DOHH2 (cell line): ENCODE data around the gene FAM181B.

Experiments
- H3F3A ChIP-seq: fragments of 200-600 bp; sonication (generic), shearing (Covaris generic); 2 replicates; pipeline ENCODE4 v1.6.0; 2016; ENCODE audit warnings: antibody characterized with exemption, mild to moderate bottlenecking; ENCODE audit not compliant: control insufficient read depth, insufficient read depth
- H3K27ac ChIP-seq: fragments of 200-600 bp; sonication (generic); 2 replicates; pipeline ENCODE4 v1.5.1; 2014; ENCODE audit warnings: low read depth, mild to moderate bottlenecking, low read length, moderate library complexity
- H3K27me3 ChIP-seq: fragments of 200-600 bp; sonication (generic); 2 replicates; pipeline ENCODE4 v1.6.1; 2014; ENCODE audit warnings: mild to moderate bottlenecking, low read length, mixed read lengths; ENCODE audit not compliant: control insufficient read depth
- H3K36me3 ChIP-seq: fragments of 200-600 bp; sonication (generic); 2 replicates; pipeline ENCODE4 v1.6.1; 2014; ENCODE audit warnings: mild to moderate bottlenecking, low read length, moderate library complexity, mixed read lengths; ENCODE audit not compliant: control insufficient read depth
- H3K4me1 ChIP-seq: fragments of 200-600 bp; sonication (generic); 2 replicates; pipeline ENCODE4 v1.6.1; 2014; ENCODE audit warnings: mild to moderate bottlenecking, low read length, mixed read lengths; ENCODE audit not compliant: control insufficient read depth
- H3K4me2 ChIP-seq: fragments of 200-600 bp; sonication (generic); 2 replicates; pipeline ENCODE4 v1.6.0; 2014; ENCODE audit warnings: mild to moderate bottlenecking, low read length, moderate library complexity
- H3K4me3 ChIP-seq: fragments of 200-600 bp; sonication (generic); 2 replicates; pipeline ENCODE4 v1.5.1; 2014; ENCODE audit warnings: mild to moderate bottlenecking, low read length, mixed read lengths
- H3K79me2 ChIP-seq: fragments of 200-600 bp; sonication (generic); 2 replicates; pipeline ENCODE4 v1.6.1; 2014; ENCODE audit warnings: mild to moderate bottlenecking, low read length, mixed read lengths; ENCODE audit not compliant: control insufficient read depth
- H3K9me2 ChIP-seq: fragments of 200-600 bp; sonication (generic); replicated peaks from 2 replicates; pipeline ENCODE4 v1.6.1; 2014; ENCODE audit warnings: mild to moderate bottlenecking, low read length, mixed read lengths; ENCODE audit not compliant: control insufficient read depth
- H3K9me3 ChIP-seq: fragments of 200-600 bp; sonication (generic); 2 replicates; pipeline ENCODE4 v1.6.1; 2014; ENCODE audit warnings: antibody characterized with exemption, low read length, mixed read lengths; ENCODE audit not compliant: control insufficient read depth, insufficient read depth
- H4K20me1 ChIP-seq: fragments of 200-600 bp; sonication (generic); 2 replicates; pipeline ENCODE4 v1.6.0; 2014; ENCODE audit warnings: low read depth, mild to moderate bottlenecking, antibody characterized with exemption, low read length, moderate library complexity; ENCODE audit not compliant: control insufficient read depth, insufficient read depth
- CTCF ChIP-seq: fragments of 200-600 bp; sonication (generic); IDR thresholded peaks from one replicate; pipeline ENCODE4 v1.5.1; 2014; ENCODE audit warnings: antibody characterized with exemption, mild to moderate bottlenecking, low read depth, low read length; ENCODE audit not compliant: poor library complexity, severe bottlenecking
- EZH2phosphoT487 ChIP-seq: fragments of 200-600 bp; sonication (generic); IDR thresholded peaks from 2 replicates; pipeline ENCODE4 v1.6.1; 2017; ENCODE audit warnings: borderline replicate concordance, mild to moderate bottlenecking, antibody characterized with exemption, low read length, moderate library complexity, mixed read lengths

The FAM181B gene

DNA sequence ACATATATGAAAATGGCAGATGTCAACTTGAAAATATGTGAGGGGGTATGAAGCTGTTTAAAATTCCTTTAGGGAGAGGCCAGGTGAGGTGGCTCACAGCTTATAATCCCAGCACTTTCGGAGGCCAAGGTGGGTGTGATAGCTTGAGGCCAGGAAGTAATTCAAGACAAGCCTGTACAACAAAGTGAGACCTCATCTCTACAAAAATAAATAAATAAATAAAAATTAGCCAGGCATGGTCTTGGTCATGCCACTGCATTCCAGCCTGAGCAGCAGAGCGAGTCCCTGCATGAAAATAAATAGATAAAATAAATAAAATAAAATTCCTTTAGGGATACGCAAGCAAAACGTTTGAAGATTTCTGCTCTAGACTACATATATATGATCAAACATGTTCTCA is 38.1 kb upstream of the FAM181B start:
- Histone ChIP-seq H3K27me3 (peaks cover 2% of the 10 kb centered on the region; the same call in 1 of the 2 replicates), H3K9me3 (no peaks in the 10 kb centered on the region), H3K27ac (no peak overlapping the region), H3K4me1 (no peaks in the 10 kb centered on the region), H3K79me2 (no peaks in the 10 kb centered on the region), H3K4me2 (no peak overlapping the region), H3K9me2 (no peaks in the 10 kb centered on the region), H4K20me1 (no peaks in the 10 kb centered on the region), H3K4me3 (no peak overlapping the region), H3F3A (no peaks in the 10 kb centered on the region), H3K36me3 (no peaks in the 10 kb centered on the region)
- TF ChIP-seq CTCF (no peak), EZH2phosphoT487 (no peak)

DNA sequence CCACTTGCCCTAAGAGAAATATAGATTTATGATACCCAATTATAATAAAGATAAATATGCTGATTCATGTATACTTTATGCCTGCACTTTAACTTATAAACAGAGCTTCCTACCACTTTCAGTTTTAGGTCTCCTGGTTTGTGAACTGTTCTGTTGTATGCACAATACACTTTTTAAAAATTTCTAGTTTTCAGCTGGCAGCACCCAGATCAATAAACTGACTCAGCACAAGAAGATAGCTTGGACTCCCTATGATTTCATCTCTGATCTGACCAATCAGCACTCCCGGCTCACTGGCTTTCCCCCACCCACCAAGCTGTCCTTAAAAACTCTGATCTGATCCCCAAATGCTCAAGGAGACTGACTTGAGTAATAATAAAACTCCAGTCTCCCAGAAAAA is 33.5 kb upstream of the FAM181B start:
- no peaks in the 10 kb centered on the region for H3K79me2 ChIP-seq
- H3K27ac ChIP-seq = no peak overlapping the region
- TF ChIP-seq CTCF = no peak
- H3K36me3 ChIP-seq = no peaks in the 10 kb centered on the region
- no peak overlapping the region for H3K4me3 ChIP-seq
- H3K27me3 ChIP-seq = peaks cover 2% of the 10 kb centered on the region; the same call in 1 of the 2 replicates
- H3K4me1 ChIP-seq = no peaks in the 10 kb centered on the region
- H3K9me2 ChIP-seq = no peaks in the 10 kb centered on the region
- H3K4me2 ChIP-seq = no peak overlapping the region
- H3K9me3 ChIP-seq = no peaks in the 10 kb centered on the region
- H3F3A ChIP-seq = no peaks in the 10 kb centered on the region
- H4K20me1 ChIP-seq = no peaks in the 10 kb centered on the region

- Histone ChIP-seq H3K27ac (no peak overlapping the region), H4K20me1 (no peaks in the 10 kb centered on the region), H3K4me1 (no peaks in the 10 kb centered on the region), H3K4me3 (no peak overlapping the region), H3K9me2 (no peaks in the 10 kb centered on the region), H3K27me3 (peaks cover 2% of the 10 kb centered on the region; the same call in 1 of the 2 replicates), H3F3A (no peaks in the 10 kb centered on the region), H3K36me3 (no peaks in the 10 kb centered on the region), H3K79me2 (no peaks in the 10 kb centered on the region), H3K9me3 (no peaks in the 10 kb centered on the region), H3K4me2 (no peak overlapping the region)
- TF ChIP-seq EZH2phosphoT487 (no peak), CTCF (no peak)
Measured at GRCh38 chr11:82765466-82766034, 31.9 kb upstream of the FAM181B start.
